GM19351 (cell line): ENCODE data around the gene KIT.
A peak's percentile ranks its signal among the peaks of the same experiment; 100 is the strongest.

Source experiments
- ATAC-seq: cut with Tn5 transposase; IDR thresholded peaks from one replicate; pipeline ENCODE4 v1.9.1; 2021; ENCODE audit warnings: mild to moderate bottlenecking, moderate library complexity; ENCODE audit not compliant: unreplicated experiment

Gene KIT

DNA sequence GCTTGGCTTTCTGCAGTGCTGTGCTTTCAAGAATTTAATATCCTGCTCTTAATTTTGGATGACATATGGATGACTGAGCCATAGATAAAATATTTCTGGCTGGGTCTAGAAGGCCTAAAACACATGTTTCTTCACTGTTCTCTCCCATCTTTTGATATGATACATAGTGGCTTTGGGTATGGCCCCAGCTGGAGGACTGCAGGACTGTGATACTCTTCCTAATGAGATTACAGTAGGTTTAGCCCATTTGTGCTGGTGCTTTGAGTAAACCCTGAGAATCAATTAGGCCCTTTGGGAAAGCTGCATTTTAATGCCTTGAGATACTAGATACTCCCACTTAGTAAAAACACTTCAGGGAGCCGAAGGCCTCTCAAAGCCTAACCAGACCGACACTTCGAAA lies 38.0 kb downstream of the KIT start:
- ATAC-seq = no peak

GRCh38 chr4:54696649-54697048 lies 38.9 kb downstream of the KIT start:
- no peak for ATAC-seq

DNA sequence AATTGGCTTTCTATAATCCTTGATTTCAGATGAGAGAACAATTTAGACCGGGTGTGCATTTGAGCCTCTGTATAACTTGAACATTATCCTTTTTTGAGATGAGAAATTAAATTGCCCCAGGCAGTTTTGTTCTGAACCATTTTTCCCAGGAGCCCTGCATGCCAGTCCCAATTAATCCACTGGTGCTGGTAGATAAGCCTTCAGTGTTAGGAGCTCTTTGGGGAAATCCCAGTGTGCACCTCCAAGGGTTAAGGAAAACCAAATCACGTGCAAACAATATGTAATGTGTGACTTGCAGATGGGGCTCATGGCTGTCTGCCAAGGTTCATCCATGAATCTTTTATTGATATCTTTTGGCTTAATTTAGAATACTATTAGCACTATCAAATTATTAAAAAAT lies 43.2 kb downstream of the KIT start:
- ATAC-seq = no peak

- ATAC-seq = no peak
These were observed 45.4 kb downstream of the KIT start for GRCh38 chr4:54703182-54703581.

DNA sequence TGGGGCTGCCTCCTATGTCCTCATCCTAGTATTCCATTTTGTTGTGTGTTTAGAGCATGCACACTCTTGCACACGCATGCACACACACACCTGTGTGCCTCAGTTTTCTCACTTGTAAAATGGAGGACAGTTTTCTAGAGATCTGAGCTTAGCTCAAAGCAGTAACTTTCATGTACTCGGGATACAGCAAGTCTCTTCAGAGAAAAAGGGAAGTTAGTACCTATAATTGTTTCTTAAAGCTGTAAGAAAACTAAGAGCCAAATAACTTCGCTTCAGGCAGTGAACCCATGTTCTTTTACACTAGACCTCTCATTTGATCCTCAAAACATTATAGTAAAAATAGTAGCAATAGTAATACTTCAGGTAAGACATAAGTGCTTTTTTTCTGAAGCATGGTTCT lies 49.6 kb downstream of the KIT start:
- no peak for ATAC-seq

DNA sequence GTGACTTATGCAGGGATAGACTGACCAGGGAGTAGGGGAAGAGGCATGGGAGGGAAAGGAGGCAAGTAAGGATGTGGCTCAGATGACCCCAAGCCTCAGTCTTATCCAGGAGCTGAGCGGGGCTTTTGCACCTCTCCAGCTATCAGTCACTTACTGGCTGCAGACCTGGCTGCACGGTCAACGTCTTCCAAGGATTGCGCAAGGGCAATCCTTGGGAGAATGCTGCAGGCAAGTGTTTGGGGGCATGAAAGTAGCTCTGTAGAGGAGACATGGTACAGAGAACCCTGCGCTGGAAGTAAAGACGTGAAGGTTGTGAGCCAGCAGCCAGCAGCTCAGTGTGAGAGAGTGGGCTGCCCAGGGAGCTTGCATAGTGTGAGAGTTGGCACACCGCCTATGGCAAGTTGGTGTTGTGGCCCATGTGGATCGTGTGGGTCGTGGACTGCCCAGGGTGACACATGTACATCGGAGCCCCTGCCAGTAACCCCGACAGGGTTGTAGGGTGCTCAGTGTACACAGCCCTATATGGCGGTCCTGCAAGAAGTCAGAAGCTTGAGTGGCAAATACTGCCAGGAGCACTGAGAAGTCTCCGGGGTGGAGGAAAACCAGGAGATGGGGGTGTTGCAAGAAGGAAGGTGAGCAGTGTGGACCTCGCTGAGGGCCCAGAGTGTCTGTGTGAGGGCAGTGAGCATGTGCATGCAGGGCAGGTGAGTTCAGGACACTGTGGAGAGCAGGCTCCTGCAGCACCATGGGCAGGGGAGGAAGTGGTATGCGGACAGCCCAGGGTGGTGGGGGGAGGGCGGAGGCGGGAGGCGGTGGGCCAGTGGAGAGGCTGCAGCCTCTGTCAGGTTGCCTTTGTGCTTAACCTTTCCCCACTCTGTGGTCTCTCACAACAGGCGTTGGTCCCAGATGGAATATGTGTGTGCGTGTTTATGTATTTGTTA lies 50.9 kb downstream of the KIT start:
- no peak for ATAC-seq

DNA sequence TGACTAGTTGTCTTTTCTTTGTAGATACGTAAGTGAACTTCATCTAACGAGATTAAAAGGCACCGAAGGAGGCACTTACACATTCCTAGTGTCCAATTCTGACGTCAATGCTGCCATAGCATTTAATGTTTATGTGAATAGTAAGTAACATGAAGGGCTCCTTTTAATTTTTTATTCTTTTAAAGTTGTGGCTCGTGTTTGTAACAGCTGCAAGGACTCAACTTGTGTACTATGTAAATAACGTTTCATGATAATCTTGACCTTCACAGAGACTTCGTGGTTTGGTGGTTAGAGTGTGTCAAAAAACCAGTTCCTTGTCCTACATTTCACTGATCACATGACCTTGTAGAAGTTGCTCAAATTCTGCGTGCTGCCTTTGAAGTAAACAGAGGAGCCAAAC lies 51.6 kb downstream of the KIT start:
- no peak for ATAC-seq

GRCh38 chr4:54712206-54712605 lies 54.4 kb downstream of the KIT start:
- no peak for ATAC-seq

DNA sequence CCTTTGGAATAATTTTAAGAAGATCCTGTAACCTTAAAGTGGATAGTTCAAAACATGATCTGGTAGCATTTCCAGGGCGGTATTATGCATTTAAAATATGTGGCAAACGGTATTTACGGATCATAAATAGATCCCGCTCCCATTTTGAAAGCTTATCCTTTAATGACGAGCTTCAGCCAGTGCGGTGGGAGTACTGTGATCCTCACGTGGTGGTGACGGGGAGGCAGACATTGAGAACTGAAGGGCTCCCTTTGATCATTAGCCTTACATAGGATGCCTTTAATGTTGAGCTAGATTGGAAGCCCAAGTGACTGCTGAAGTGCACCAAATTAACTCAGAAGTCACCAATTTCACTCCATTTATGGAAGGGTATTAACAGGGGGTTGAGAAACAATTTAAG lies 56.9 kb downstream of the KIT start:
- no peak for ATAC-seq

GRCh38 chr4:54716478-54717065 lies 58.8 kb downstream of the KIT start:
- no peak for ATAC-seq

DNA sequence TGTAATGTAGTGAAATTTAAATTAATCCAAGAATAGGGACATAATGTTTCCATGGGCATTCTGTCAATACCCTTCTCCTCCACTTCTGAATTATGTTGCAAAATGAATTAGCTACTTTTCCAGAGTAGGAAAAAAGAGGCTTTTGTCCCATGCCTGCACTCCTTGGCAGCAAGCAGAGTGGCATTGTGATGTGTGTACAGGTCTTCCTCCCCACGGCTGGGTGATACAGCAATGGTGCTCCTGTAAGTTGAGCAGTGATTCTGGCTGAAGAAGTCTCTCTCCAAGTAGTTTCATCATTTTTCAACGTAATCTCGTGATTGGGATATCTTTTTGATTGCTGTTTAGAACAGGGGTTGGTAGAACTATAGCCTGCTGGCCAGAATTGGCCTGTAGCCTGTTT lies 59.9 kb downstream of the KIT start:
- ATAC-seq = no peak

GRCh38 chr4:54719378-54719777 lies 61.6 kb downstream of the KIT start:
- ATAC-seq = no peak

- ATAC-seq = no peak
These were observed 65.5 kb downstream of the KIT start for GRCh38 chr4:54723220-54723619.

DNA sequence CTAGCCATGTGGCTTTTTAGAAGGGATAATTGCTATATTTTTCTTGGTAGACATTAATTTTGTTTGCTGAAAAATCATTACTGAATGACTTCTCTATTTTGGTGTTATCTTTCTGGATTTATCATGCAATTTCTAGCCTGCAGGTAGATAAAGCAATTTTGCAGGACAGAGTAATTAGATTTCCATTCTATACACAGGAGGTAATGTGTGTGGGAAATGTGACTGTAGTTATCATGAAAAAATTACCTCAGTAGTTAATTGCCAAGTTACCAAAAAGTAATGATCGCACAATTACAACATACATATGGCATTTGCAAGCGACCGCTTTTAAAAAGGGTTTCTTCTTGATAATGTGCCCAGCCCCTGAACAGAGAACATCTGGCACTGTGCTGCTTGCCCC lies 66.1 kb downstream of the KIT start:
- ATAC-seq = no peak

- ATAC-seq = peak; percentile 43
These were observed 69.2 kb downstream of the KIT start for GRCh38 chr4:54726907-54727306.

GRCh38 chr4:54727346-54727745 lies 69.6 kb downstream of the KIT start:
- peak; percentile 51 for ATAC-seq

GRCh38 chr4:54728368-54728767 lies 70.6 kb downstream of the KIT start:
- ATAC-seq = no peak

DNA sequence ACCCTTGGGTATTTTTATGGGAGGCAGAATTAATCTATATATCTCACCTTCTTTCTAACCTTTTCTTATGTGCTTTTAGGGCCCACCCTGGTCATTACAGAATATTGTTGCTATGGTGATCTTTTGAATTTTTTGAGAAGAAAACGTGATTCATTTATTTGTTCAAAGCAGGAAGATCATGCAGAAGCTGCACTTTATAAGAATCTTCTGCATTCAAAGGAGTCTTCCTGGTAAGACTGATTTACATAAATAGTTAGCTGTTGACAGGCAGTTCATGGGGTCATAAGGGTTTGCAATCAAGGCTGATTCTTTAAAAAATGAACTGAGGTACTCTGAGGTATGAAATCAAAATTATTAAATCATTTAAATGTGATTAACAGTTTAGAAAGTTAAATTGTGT lies 71.5 kb downstream of the KIT start:
- no peak for ATAC-seq

DNA sequence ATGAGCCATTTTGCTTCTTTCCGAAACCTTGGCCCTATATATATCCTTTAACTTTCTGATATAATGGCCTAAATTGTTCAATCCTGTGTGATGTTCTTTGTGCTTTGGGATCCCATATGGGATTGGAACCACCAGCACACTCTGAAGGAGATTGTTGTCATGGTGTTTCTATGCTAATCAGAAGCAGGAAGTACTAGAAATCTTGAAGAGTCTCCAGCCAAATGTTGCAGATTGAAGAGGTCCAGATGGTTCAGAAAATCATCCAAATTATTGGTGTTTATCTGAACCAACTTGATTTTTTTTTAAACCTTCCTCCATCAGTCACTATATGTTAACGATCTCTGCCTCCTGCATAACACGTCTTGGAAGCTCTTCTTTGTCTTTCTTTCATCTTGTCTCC lies 72.8 kb downstream of the KIT start:
- no peak for ATAC-seq

GRCh38 chr4:54731552-54731951 lies 73.8 kb downstream of the KIT start:
- ATAC-seq = no peak

GRCh38 chr4:54731976-54732375 lies 74.2 kb downstream of the KIT start:
- ATAC-seq = no peak

- ATAC-seq = no peak
These were observed 79.7 kb downstream of the KIT start for GRCh38 chr4:54737421-54737820.

GRCh38 chr4:54741202-54741601 lies 83.4 kb downstream of the KIT start:
- no peak for ATAC-seq
